Measurements from ENCODE around the gene ERCC2.
A peak's percentile ranks its signal among the peaks of the same experiment; 100 is the strongest.
"Not testable (repeated sequence)": the region's sequence is repeated elsewhere in the genome, so short reads cannot be mapped to it uniquely, and the experiment has no call there.

ERCC2 gene

DNA sequence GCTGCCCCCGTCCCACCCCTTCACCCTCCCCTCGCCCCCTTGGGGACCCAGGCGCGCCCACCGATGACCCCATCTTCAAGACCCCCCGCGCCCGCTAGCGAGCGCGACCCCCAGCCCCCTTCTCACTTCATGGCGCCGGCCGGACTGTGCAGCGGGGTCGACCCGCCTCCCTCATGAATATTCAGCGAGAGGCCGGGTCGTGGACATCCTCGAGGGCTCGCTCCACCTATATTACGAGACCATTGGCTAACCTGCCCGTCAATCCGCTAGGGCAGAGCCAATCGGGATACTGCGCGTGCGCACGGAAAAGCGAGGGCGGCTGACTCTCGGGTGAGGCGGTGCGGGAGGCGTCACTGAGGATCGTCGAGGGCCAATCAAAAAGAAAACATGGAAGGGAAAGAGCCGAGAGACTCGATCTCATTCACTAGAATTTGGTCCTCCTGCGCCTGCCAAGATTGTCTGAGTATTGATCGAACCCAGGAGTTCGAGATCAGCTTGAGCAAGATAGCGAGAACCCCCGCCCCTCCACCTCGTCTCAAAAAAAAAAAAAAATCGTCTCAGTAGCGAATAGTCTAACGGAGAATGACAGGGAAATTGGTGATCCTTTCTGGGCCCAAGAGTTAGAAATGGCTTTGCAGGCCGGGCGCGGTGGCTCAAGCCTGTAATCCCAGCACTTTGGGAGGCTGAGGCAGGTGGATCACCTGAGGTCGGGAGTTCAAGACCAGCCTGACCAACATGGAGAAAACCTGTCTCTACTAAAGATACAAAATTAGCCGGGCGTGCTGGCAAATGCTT, at the start of gene ERCC2:
Gene ERCC2, minus strand, starts transcription at position 164 of the 795 bp plus-strand sequence. Its CDS starts 33 bp downstream, at position 131.
- peak; percentile 96 for DNase-seq

DNA sequence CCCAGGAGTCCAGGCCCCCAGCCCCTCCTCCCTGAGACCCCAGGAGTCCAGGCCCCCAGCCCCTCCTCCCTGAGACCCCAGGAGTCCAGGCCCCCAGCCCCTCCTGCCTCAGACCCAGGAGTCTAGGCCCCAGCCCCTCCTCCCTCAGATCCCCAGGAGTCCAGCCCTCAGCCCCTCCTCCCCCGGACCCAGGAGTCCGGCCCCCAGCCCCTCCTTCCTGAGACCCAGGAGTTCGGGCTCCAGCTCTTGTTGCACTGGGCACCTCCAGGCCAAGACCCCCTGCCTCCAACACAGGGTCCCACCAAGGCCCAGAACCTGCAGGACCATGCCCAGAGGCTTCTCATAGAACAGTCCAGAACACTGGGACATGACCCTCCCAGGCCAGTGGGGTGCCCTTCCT, 49.5 kb upstream of the ERCC2 start:
- DNase-seq, result no peak

DNA sequence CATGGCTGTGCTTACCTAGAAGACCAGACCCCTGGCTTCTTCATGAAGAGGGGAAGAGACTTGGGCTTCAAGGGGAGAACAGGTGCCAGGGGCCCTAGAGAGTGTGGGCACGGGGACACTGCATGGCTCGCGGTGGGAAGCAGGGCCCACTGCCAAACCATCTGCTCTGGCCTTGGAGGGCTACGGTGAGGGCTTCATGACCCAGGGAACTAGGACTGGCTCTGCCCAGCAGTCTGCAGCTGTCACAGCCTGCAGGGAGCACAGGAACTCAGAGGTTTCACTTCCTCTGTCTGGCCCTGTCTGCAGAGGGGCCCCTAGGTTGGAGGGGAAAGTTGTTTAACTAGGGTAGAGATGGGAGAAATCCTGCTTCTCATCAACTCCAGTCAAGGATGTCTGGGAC, 49.0 kb upstream of the ERCC2 start:
- no peak for DNase-seq

DNA sequence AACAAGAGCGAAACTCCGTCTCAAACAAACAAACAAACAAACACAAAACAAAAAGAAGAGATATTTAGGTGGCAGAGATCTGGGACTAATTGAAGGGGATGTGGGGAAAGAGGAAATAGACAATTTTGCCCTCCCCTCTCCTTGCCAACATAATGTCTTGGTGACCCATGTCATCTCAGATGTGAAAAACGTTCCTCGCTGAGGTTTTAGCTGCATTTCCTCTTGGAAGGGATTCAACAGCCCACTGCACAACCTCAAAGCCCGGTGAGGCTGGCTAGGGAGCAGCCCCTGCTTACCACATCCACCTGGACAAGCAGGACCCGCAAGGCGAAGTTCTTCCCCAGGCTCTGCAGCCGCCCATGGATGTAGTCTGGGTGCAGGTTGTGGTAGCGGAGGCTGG, 48.4 kb upstream of the ERCC2 start:
- no peak for DNase-seq

DNA sequence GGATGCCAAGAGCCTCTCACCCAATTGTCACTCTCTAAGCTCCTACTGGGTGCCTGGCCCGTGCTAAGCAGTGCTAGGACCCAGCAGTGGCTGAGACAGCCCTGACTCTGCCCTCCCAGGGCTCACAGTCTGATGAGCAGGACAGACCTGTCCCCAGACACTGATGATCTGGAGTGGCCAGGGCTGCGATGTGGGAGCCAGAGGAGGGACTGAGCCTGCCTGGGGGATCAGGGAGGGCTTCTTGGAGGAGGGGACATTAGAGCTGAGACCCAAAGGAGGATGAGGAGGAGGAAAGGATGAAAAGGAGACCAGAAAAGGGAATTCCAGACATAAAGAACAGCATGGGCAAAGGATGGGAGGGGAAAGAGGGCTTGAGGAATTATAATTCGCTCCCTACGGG, 46.8 kb upstream of the ERCC2 start:
- no peak for DNase-seq

DNA sequence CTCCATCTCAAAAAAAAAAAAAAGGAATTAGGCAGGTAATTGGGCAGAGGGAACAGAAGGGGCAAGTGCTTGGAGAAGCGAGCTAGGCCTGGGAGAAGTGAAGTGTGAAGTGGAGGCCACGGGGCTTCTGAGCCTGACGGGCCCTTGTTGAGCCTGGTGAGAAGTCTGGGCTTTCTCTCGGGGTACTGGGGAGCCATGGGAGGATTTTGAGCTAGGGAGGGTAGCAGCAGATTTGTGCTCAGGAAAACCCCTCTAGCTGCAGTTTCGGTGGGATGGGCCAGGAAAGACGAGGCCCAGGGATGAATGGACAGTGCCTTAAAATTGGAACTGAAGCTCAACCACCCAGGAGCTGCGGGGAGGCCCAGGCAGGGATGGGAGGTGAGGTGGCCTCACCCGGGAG, 44.1 kb upstream of the ERCC2 start:
- no peak for DNase-seq

DNA sequence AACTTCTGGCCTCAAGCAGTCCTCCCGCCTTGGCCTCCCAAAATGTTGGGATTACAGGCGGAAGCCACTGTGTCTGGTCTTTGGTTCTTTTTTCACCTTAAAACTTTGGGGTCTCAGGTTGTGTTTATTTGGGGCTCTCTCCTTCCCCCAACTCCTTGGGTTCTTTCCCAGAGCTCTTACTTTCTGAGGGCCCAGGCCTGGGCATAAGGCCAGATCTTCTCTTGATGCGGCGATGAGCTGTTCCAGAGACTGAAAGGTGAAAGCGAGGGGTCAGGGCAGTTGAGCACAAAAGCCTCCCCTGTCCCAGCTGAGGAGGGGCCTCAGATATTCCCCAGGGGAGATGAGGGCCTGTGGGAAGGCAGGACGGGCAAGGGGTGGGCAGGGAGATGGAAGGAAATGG, 43.1 kb upstream of the ERCC2 start:
- DNase-seq, result no peak

DNA sequence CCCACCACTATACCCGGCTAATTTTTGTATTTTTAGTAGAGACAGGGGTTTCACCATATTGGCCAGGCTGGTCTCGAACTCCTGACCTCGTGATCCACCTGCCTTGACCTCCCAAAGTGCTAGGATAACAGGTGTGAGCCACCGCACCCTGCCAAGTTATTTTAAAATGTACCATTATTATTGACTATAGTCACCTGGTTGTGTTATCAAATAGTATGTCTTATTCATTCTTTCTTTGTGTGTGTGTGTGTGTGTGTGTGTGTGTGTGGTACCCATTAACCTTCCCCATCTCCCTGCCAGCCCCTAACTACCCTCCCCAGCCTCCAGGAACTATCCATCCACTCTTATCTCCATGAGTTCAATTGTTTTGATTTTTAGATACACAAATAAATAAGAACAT, 40.0 kb upstream of the ERCC2 start:
- DNase-seq, result not testable (repeated sequence)

DNA sequence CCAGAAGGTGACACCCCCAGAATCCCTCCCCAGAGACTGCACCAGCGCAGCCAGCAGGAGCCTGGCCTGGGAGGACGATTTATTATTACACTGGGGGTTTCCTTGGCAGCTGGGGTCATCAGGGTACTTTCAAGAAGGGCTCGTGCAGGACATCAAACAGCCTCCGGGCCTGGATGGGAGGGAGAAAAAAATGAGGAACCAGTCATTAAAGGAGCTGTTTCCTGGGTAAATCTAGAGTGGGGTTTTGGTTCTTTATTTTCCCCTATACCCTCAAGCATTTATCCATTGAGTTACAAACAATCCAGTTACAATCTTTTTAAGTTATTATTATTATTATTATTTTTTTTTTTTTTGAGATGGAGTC, 39.2 kb upstream of the ERCC2 start:
- DNase-seq, result no peak

DNA sequence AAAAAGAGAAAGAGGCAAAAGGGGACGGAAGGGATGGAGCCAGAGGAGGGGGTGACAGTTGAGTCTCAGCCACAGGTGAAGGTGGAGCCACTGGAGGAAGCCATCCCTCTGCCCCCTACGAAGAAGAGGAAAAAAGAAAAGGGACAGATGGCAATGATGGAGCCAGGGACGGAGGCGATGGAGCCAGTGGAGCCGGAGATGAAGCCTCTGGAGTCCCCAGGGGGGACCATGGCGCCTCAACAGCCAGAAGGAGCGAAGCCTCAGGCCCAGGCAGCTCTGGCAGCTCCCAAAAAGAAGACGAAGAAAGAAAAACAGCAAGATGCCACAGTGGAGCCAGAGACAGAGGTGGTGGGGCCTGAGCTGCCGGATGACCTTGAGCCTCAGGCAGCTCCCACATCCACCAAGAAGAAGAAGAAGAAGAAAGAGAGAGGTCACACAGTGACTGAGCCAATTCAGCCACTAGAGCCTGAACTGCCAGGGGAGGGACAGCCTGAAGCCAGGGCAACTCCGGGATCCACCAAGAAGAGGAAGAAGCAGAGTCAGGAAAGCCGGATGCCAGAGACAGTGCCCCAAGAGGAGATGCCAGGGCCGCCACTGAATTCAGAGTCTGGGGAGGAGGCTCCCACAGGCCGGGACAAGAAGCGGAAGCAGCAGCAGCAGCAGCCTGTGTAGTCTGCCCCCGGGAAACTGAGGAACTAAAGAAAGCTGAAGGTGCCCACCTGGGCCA, 38.6 kb upstream of the ERCC2 start:
- no peak for DNase-seq

DNA sequence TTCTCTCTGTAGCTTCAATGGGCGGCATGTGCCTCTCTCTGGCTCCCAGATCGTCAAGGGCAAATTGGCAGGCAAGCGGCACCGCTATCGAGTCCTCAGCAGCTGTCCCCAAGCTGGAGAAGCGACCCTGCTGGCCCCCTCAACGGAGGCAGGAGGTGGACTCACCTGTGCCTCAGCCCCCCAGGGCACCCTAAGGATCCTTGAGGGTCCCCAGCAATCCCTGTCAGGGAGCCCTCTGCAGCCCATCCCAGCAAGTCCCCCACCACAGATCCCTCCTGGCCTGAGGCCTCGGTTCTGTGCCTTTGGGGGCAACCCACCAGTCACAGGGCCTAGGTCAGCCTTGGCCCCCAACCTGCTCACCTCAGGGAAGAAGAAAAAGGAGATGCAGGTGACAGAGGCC, 37.7 kb upstream of the ERCC2 start:
- DNase-seq, result no peak

DNA sequence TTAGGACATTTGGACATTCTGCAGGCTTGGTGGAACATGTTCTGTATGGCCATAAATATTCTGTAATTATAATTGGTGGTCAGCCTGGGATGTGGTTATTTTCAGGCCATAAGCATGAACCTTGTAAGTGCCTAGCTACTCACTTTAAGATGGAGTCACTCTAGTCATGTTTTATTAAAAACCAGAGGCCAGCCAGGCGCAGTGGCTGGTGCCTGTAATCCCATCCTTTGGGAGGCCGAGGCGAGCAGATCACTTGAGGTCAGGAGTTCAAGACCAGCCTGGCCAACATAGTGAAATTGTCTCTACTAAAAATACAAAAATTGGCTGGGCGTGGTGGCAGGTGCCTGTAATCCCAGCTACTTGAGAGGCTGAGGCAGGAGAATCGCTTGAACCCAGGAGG, 37.2 kb upstream of the ERCC2 start:
- not testable (repeated sequence) for DNase-seq

DNA sequence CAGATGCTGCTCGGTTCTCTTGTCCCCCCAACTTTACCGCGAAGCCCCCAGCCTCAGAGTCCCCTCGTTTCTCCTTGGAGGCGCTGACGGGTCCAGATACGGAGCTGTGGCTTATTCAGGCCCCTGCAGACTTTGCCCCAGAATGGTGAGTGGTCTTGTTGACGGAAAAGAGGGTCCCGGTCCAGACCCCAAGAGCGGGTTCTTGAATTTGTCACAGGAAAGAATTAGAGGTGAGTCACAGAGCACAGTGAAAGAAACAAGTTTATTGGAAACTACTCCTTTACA, 36.7 kb upstream of the ERCC2 start:
- no peak for DNase-seq

DNA sequence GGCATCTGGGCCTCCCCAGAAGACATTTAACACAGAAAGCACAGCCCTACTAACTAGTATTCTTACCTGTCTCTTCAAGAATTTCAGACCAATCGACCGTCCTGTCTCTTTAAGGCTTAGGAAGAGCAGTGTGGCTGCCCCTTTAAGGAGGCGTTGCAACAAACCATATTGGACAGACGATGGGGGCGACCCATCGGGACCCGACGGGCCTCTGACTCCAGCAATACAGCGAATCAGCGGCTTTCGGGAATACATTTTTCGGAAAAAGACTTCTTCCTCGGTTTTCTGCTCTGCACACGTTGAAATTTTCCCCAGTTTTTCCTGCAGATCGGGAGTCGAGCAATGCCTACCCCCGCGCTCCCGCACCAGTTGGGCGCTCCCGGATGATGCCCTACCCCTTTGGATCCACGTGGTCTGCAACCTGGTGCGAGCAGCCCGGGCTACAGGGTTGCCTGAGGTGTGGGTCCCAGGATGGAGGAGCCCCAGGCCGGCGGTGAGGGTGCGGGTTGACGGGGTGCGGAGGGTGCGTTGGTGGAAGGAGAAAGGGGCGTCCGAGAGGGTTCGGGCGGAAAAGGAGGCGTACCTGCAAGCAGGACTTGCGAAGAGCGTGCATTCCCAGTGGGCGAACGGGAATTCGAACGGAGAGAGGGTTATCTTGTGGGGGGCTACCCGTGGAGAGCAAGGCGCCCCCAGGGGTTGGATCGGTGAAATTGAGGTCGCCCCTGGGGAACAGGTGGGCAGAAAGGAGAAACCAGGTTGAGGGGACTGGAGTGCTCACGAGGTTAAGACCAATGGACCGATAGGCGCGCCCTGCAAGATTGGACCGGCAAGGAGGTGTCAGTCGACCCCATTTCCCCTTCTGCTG, 36.1 kb upstream of the ERCC2 start, which contains the start of gene POLR1G:
Gene POLR1G, plus strand, starts transcription at position 419 of the 865 bp plus-strand sequence. Its CDS starts 53 bp downstream, at position 472.
- DNase-seq, result peak; percentile 78

DNA sequence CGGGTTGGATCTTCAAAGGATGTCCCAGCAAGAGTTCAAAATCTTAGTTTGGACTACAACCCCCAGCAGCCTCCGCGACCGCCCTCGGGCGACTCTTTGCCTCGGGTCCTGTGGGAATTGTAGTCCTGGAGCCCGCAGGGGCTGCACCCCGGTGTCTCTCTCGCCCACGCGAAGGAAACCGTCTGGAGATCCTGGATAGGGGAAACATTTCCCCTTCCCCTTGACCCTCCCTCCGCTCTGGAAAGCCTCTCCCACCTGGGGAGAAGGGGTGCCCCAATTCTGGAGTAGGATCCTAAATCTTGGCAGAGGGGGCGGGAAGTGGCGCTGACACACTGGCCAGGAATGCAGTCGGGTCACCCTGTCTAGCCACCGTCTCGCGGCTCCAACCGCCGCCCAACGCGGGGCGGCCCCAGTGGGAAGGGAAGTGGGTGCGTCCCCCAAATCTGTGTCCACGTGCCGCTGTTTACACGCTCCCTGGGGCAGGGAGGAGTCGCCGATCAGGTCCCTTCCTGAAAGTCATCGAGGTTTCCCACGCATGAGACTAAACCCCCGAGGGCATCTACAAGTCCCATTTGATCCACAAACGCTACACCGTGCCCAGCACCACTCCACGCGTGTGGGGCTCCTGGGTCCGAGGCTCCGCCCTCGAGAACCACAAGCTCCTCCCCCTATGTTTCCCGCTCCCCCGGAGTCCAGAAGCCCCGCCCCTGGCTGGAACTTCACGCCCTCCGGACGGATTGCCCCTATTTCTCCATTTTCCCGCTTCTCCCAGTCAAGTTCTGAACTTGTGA, 35.3 kb upstream of the ERCC2 start:
- DNase-seq, result peak; percentile 78

DNA sequence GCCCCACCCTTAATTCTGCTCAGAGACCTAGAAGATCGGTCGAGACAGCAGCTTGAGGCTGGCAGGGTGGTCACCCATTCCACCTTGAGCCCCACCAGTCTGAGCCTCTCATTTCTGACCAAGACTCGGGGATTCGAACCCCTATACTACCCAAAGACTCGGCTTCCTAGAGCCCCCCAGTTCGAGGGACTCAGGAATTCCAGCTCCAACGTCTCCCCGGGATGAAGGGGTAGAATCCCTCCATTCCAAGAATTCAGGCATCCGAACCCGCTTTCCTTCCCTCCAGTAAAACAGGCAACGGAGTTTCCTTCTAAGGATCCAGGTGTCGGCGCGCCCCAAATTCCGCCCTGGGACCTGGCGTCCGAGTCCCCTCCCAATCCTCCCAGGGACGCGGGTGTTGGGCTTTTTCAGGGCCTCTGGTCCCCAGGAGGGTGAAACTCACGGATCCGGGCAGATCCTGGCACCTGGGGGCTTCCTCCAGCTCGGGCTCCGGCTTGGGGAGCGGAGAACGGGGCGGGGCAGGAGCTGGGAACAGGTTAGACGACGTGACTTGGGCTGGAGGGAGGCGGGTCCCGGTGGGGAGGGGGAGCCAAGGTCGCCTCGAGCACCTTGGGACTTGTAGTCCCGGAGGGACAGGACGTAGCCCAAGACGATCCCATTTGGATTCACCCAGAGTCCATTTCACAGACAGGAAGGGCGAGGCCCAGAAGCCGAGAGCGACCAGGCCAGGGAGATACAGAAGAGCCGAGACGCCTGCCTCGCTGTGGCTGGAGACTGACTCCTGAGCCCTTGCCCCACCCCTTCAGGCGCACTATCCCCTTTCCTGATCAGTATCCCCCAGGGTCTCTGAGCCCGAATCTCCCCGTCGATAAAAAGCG, 34.4 kb upstream of the ERCC2 start, which contains the start of gene PPP1R13L:
Gene PPP1R13L, minus strand, starts transcription at position 513 of the 878 bp plus-strand sequence. CDS start 6,751 bp downstream, outside the sequence.
- DNase-seq, result peak; percentile 83

DNA sequence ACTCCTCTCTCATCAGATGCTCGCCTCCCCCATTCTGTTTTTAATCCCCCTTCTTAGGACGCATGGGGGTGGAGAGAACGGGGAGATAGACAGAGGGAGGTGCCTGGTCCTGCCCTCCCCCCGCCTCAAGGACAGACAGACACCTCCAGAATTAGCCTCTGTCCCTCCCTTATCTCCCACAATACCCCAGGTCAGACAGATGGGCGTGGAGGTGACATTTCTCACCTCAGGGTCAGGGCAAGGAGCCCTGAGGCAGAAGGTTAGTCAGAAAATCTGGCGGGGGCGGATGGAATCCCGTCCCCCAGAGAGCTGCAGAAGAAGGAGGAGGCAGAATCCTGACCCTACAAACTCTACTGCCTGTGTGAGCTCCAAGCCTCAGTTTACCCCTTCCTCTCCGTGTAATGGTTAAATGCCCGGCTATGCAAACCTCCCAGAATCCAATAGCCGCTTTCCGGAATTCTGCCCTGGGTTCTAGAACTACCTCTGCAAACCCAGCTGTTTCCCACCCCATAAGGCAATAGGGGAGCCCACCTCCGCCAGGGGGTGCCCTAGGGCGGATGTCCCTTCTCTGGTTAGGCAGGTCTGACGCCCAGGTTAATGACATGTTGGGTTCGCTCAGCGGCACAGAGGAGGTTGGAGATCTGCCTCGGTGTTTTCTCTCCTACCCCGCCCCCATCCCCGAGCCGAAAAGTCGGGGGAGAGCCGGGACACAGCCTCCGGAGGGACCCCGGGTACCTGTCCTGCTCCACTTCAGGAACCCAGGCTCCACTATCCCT, 33.6 kb upstream of the ERCC2 start:
- peak; percentile 56 for DNase-seq

DNA sequence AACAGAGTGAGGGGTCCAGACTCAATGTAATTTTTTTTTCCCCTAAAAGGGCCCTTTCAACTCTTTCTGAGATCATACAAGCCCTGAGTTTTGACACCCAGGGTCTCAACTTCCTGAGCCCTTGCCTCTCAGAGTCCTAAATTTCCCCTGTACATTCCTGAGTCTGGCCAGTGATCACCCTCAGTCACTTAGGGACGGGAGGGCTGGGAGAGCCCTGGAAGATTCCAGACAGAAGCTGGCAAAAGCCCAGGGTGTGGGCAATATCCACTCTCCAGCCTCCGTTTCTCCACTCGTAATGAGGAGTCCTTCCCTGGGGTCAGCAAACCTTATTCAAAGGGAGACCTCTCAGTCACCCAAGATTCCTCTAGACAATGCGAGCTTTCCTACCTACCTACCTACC, 32.9 kb upstream of the ERCC2 start:
- DNase-seq, result no peak

DNA sequence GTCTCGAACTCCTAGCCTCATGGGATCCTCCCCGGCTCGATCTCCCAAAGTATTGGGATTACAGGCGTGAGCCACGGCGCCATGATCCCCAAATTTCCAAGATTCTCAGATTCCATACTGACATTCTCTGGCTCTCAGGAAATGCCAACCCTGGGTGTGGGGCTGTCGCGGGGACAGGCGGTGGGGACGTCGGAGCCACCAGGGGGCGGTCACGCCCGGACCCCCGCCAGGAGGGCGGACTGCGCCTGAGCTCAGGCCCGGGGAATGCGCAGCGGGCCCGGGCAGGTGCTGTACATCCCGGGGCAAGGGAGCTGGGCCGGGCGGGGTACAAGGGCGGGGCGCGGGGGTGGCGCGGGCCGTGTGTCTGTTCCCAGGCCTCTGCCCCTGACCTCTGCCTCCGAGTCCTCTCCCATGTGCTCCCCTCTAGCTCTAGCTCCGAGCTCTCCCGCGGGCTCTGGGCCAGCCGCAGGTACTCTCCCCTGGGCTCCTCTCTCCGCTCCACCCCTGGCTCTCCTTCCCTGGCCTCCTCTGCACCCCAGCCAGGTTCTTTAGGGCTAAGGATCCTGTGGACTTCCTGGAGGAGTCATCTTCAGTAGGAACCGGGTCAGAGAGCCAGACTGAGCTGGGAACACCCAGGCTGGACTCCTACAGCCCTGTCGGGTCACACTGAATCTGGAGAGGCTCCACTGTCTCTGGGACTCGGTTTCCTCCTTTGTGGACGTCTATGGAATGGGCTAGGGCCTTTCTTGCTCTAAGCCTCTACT, 32.1 kb upstream of the ERCC2 start:
- DNase-seq, result no peak

DNA sequence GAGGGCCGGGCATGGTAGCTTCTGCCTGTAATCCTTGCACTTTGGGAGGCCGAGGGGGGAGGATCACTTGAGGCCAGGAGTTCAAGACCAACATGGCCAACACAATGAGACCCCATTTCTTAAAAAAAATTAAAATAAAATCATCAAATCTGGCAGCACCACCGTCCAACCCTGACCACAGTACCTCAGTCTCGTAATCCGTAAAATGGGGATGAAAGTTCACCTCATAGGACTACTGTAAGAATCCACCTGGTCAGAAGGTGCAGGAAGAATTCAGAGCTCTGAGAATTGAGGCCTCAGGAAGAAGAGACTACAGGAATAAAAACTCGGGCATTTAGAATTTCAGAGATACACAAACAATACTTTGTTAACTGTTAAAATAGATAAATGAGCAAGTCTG, 31.4 kb upstream of the ERCC2 start:
- no peak for DNase-seq
